HG03575 (cell line): ENCODE measurements around the gene MYOCD.

Experiments
- ATAC-seq: cut with Tn5 transposase; IDR thresholded peaks from one replicate; pipeline ENCODE4 v1.9.1; 2021; ENCODE audit not compliant: unreplicated experiment, insufficient number of reproducible peaks, low FRiP score; ENCODE audit errors: extremely low read depth

MYOCD gene

DNA sequence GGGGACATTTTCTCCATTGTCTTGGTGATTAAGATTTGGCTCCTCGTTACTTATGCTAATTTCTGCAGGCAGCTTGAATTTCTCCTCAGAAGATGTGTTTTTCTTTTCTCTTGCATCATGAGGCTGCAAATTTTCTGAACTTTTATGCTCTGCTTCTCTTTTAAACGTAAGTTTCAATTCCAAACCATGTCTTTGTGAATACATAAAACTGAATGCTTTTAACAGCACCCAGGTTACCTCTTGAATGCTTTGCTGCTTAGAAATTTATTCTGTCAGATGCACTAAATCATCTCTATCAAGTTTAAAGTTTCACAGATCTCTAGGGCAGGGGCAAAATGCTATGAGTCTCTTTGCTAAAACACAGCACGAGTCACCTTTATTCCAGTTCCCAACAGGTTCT, 143.0 kb downstream of the MYOCD start:
- no peak for ATAC-seq

DNA sequence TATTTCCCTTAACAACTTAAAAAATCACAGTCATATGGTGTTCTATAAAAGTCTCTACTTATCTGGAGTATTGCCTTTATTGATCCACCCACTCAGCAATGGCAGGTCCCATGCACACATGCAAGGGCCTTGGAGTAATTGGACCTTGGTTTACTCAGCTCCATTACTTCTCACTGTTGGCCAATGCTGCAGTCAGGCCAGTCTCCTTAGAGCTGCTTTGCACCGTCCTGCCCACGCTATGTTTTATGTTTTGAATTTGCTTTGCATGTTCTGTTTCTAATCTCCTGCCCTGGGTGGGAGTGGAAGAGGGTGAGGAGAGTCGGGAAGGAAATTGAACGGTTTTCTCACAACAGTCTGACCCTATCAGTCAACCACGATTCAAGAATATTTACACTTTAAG, 147.2 kb downstream of the MYOCD start:
- no peak for ATAC-seq

DNA sequence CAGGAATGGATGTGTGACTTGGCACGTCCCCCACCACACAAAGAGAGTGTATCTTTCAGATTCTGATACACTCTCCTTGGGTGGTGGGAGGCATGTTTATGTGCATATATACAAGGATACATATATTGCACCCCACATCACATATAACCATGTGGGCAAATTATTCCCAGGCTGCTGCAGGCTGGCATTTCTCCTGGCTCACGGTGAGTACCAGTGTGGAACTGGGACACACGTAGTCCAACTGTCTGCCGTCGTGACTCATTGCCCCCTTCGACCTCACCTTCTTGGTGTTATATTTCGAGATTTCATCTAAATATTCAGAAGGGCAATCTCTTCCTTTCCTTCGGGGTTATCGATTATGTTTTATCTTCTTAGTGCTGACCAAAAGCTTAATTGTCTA, 148.0 kb downstream of the MYOCD start:
- no peak for ATAC-seq

DNA sequence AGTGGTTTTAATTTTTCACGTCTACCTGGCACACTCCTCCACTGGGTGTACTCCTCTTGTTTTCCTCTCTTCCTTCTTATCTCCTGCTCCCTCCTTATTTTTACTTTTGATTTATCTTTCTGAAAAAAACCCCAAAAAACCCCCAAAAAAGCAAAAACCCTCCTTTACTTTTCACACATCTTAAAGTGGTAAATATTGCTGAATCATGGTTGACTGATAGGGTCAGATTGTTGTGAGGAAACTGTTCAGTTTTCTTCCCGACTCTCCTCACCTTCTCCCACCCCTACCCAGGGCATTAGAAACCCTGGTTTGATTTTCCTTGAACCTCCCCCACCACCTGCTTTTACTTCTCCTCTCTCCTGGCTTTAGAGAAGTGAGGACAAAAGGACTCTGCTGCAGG, 149.0 kb downstream of the MYOCD start:
- ATAC-seq: no peak

DNA sequence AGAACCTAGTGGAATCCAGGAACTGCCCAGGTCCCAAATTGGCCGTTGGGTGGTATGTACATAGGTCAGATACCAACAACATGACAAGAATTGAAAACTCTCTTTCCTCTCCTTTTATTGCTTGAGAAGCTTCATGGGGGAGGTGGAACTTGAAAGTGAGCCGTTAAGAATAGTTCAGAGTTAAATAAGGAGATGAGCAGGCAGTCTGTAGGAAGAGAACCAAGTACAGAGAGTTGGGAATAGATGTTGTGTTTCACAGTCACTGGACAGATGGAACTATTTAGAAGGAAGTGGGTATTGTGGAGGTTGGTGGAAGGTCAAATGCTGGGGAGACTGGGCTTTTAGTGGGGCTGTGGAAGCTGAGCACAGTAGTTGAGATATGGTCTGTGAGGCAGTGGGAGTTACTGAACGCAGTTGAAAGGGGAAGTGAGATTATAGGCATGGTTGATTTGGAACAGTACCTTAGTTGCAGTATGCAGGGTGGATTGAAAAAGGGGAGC, 150.0 kb downstream of the MYOCD start:
- ATAC-seq: peak; percentile 99
